Keratinocyte (primary cell): ENCODE results near the gene KCNH1.

ENCODE experiments used
- CTCF ChIP-seq, 3 experiments: IDR thresholded peaks in 1 of 3; conservative IDR thresholded peaks in 1 of 3; optimal IDR thresholded peaks in 1 of 3; 2 replicates in 2 of 3; 3 replicates in 1 of 3; pipeline versions ENCODE3 to v1.5.1; 2011; ENCODE audit warnings: low read length in 3 of 3, mild to moderate bottlenecking in 3 of 3, moderate library complexity in 2 of 3, control low read depth in 1 of 3, inconsistent platforms in 1 of 3; ENCODE audit not compliant: insufficient read depth in 2 of 3; ENCODE audit errors: extremely low read depth in 1 of 3
- EZH2 ChIP-seq: IDR thresholded peaks from one replicate; pipeline ENCODE4 v1.6.1; 2012; ENCODE audit warnings: inconsistent platforms, mild to moderate bottlenecking, low read length, moderate library complexity

- no peak for TF ChIP-seq CTCF (optimal IDR thresholded peaks at IDR 0.05 in 1 of 3, IDR thresholded peaks at IDR 0.05 in 1 of 3, conservative IDR thresholded peaks at IDR 0.05 in 1 of 3; ENCODE audit: extremely low read depth in 1 of 3, insufficient read depth in 2 of 3, low read length in 3 of 3)
- no peak for TF ChIP-seq EZH2
Measured at GRCh38 chr1:211182746-211183145, 48.8 kb upstream of the KCNH1 start.
